Measurements from ENCODE around the gene FMOD. TPM values are rescaled to one million over a fixed set of nuclear protein-coding genes. Genes with fewer than 3 reads are reported as not detected.

Gene FMOD
- total RNA-seq, 1 donor = 6.6 TPM

DNA sequence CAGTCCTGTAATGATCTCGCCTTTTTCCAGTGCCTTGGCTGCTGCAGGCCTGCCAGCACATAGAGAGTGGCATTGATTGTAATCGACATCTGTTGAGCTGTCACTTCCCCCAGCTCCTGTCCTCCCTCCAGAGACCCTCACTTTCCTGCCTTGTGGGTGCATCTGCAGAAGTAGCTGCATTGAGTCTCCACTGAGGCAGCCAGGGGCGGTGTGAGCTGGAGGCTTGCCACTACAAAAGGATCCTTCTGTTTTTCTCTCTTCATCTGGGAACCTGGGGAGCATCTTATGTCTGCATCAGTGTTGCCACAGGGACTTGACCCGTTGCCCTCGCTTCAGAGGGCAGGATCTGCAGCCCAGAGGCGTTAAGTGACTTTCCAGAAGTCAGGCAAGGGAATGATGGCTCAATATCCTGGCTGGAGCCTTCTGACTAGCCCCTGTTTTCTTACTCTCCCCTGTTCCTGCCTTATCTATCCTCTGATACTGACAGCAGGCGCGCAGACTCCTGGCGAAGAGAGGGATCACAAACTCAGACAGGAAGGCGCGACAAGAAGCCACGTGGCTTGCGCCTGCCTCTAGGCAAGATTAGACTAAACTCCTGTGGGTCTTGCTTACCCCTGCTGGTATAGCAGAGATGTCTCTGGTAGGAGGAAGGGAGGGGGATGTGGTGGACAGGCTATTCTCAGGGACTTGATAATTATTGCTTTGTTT, 13.3 kb upstream of the FMOD start:
- TF ChIP-seq, protein P1, sequence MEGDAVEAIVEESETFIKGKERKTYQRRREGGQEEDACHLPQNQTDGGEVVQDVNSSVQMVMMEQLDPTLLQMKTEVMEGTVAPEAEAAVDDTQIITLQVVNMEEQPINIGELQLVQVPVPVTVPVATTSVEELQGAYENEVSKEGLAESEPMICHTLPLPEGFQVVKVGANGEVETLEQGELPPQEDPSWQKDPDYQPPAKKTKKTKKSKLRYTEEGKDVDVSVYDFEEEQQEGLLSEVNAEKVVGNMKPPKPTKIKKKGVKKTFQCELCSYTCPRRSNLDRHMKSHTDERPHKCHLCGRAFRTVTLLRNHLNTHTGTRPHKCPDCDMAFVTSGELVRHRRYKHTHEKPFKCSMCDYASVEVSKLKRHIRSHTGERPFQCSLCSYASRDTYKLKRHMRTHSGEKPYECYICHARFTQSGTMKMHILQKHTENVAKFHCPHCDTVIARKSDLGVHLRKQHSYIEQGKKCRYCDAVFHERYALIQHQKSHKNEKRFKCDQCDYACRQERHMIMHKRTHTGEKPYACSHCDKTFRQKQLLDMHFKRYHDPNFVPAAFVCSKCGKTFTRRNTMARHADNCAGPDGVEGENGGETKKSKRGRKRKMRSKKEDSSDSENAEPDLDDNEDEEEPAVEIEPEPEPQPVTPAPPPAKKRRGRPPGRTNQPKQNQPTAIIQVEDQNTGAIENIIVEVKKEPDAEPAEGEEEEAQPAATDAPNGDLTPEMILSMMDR (IDR thresholded peaks at IDR 0.05; ENCODE audit: insufficient read depth, low read length) = no peak
- H3K4me3 ChIP-seq (ENCODE audit: low read depth, low read length) = no peak overlapping the region
- no peak for DNase-seq (ENCODE audit: low read depth)

DNA sequence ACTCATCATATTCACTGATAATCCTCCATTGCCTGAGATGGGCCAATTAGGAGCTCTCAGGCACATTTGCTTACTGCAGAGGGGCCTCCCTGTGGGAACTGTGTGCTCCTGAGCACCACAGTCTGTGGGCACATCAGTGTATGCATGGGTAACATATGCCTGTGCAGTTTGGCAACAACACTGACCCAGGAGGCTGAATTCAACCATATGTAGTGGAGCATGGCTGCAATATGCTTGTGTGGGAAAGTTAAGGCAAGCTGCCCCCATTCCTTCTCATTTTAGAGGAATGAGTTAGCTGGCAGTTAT, 11.8 kb upstream of the FMOD start:
- H3K4me3 ChIP-seq (ENCODE audit: low read depth, low read length) = no peak overlapping the region
- TF ChIP-seq, protein P1 (IDR thresholded peaks at IDR 0.05; ENCODE audit: insufficient read depth, low read length) = no peak
- no peak for DNase-seq (ENCODE audit: low read depth)

DNA sequence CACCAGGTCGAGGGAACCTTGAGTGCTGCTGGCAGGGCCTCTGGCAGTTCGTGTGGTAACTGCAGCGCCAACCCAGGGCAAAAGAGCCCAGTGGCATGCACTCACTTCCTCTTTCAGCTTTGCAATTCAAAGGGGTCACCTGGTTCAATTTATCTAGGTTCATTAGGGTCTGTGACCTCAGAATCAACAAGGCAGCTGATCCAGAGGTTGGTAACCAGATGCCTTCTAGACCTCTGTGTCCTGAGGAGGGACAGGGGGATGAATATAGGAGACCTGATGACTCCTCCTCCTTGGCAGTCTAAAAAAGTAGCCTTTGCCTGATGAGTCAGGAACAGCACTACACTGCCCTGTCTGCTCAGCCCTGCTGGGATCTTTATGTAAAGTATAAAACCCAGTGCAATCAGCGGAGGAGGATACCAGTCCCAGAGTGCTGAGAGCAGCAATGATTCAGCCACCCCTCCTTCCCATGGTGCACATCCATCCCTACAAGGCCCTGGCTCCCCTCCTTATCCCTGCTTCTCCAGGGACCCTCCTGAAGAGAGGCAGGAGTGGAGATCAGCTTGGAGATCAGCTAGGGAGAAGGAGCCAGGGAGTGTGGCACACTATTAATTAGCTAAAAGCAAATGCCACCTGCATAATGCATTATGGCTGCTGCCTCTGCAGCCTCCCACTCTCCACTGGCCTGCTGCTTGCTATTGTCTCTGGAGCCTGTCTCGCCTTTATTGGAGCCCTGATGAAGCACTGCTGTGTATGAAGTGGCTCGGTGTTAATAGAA, 11.2 kb upstream of the FMOD start:
- TF ChIP-seq, protein P1 (IDR thresholded peaks at IDR 0.05; ENCODE audit: insufficient read depth, low read length) = no peak
- DNase-seq (ENCODE audit: low read depth) = peak; percentile 34
- H3K4me3 ChIP-seq (ENCODE audit: low read depth, low read length) = no peak overlapping the region

DNA sequence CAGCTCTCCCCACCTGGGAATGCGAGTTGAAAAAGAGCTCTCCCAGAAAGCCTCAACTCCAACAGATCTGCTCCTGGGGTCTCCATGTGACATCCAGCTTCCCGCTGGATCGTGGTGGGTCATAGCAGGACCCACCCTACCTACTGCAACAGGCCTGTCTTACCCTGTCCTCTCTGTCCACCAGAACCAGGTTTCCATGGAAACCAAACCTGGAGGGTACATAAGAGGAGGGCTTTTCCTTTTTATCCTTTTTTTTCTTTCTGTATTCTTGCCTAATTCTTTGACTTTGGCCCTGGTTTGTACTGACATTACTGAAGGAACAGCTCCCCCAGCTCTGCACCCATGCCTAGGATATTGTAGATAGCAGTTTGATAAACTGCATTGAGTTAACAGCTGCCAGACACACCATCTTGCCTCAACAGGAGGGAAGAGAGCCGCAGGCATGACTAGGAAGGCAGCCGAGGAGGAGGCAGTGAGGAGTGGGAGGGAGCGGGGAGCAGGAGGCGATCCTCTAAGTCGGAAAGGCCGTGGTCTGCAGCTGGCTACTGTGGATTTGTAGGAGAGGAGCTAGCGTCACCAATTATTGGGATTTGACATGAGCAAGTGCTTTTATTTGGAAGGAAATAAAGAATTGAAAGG, 9.7 kb upstream of the FMOD start:
- no peak overlapping the region for H3K4me3 ChIP-seq (ENCODE audit: low read depth, low read length)
- no peak for DNase-seq (ENCODE audit: low read depth)
- TF ChIP-seq, protein P1 (IDR thresholded peaks at IDR 0.05; ENCODE audit: insufficient read depth, low read length) = no peak

DNA sequence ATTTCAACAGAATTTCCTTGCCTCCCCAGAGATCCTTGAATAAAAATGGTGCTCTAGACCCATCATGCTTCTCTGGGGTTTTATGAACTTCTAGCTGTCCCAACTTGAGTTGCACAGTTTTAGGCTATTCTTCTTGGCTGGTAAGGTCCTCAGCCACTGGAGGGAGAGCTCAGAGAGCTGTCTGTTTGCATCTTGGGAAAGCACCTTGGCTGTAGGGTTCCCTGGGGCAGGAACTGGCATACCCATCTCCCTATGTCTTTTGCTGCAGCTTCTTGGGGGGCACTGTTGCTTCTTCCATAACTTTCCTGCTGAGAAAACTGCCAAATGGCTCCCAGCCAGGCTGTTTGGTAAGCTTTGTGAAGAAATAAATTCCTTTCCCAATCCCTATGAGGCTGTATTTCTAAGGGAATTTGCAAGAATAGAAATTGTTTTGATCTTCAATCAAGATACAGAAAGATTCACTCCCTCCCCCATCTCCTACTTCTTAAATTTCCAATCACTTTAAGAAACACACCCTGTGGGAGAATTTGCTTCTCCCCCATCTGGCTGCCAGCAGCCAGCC, 8.2 kb upstream of the FMOD start:
- peak; percentile 70 for DNase-seq (ENCODE audit: low read depth)
- TF ChIP-seq, protein P1 (IDR thresholded peaks at IDR 0.05; ENCODE audit: insufficient read depth, low read length) = no peak
- no peak overlapping the region for H3K4me3 ChIP-seq (ENCODE audit: low read depth, low read length)

DNA sequence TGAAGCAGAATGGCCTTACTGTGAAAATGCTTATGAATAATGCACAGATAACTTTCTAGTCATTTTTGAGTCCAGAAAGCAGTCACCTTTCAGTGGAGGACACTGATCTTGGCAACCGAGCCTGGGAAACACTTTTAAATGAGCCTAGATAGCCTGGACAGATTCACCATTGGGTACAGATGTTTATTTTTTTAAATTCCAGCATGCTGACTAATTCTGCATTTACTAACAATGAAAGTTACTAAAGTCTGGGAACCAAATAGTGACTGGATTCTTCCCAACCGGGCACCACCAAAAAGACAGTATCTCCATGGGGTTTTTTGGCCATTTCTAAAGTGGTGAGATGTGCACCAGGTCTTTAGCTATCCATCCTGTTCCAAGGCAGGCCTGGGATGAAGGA, 3.3 kb upstream of the FMOD start:
- TF ChIP-seq, protein P1 (IDR thresholded peaks at IDR 0.05; ENCODE audit: insufficient read depth, low read length) = no peak
- H3K4me3 ChIP-seq (ENCODE audit: low read depth, low read length) = no peak overlapping the region
- peak; percentile 39 for DNase-seq (ENCODE audit: low read depth)
